Measurements from ENCODE around the gene NRP1.

Gene NRP1

DNA sequence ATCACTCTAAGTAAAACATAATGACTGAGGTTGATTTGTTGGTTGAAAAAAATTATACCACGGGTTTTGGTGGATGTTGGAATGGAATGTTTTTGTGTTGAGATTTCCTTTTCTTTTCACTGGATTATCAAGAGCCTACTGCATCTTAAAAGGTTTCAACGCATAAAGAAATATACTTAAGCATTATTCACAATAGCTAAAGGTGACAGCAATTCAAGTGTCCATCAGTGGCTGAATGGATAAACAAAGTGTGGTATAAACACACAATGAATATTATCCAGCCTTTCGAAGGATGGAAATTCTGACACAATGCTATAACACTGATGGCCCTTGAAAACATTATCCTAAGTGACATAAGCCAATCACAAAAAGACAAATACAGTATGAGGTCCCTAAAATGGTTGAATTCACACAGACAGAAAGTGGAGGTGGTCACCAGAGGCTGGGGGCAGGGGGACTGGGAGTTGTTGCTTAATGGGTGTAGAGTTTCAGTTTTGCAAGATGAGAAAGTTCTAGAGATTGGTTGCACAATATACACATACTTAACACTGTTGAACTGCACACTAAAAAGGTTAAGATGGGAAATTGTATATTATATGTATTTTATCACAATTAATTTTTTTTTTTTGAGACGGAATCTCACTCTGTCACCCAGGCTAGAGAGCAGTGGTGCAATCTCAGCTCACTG is 122.3 kb downstream of the NRP1 start:
- DNase-seq (ENCODE audit: low spot score), result no peak

DNA sequence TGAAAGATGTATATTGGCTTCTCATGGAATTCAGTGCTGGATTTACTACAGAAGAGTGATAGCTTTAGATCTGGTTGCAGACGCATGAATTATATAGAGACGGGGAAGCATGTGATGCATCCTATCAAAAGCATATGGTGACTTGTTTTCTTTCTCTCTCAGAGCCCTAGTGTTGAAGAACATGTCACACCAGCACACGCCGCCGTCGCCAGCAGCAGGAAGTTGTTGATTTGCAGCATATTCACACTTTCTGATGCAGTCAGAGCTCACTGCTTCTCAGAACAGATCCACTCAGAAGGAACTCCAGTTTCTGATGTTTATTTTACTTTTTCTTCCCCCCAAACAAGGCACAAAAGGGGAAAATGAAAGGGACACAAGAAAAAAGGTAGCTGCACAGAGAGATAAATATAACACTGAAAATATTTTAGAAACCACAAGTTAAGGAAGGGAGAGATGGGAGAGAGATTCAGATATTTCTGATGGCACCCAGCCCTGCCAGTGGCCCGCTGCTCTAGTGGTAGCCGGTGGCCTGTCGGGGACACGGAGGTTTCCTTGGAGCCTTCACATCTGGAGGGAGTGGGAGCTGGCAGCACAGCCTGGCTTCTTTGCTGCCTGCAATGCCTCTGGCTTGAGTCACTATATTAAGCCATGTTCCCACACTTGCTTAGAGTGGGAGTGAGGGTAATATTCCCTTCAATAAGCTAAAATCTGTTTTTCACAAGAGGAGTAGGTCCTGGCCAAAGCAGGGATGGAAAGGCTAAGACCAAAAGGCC is 123.2 kb downstream of the NRP1 start:
- no peak for DNase-seq (ENCODE audit: low spot score)

DNA sequence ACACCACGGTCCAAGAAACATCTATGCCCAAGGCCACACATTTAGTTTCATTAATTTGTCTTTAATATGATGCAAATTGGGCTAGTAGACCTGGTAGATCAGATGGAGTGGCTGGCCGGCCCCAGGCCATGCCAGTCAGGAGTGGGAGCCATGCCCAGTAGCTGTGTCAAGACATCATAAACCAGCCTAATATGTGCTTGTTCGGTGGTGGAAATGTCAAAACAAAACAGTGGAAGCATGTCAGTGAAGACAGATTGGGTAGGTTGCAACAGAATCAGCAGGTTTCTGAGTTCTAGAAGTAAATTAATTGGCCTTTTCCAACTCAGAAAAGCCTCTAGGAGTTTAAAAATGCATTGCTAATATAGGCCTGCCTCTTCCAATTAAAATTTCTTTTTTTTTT is 124.7 kb downstream of the NRP1 start:
- DNase-seq (ENCODE audit: low spot score), result no peak

DNA sequence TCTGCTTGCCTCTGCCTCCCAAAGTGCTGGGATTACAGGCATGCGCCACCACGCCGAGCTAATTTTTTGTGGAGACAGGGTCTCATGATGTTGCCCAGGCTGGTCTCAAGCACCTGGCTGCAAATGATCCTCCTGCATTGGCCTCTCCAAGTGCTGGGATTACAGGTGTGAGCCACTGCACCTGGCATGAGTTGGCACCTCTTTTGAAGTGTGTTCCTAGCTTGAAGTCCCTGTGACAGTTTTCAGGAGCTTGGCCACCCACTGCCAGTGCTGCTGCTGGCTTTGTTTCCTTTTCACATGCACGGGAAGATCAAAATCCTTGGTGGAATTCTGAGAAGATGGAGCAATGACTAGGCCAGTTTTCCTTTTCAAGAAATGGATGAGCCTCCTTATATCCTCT is 126.3 kb downstream of the NRP1 start:
- DNase-seq (ENCODE audit: low spot score), result no peak

DNA sequence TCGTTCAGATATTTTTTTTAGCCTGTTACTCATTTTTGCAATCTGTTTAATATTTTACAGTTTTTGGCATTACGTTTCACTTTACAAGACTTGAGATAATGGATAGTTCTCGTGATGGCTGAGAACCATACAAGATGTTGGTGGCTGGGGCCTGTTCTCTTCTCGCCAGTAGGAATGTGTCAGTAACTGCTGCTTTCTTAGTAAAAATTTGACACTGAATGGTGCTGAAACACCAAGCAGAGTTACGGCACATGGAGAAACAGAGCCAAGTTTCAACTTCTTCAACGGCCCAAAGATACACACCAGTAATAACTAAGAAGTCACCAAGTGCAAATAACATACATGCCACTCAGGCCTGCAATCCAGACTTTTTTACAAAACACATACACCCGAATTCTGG is 130.4 kb downstream of the NRP1 start:
- no peak for DNase-seq (ENCODE audit: low spot score)

DNA sequence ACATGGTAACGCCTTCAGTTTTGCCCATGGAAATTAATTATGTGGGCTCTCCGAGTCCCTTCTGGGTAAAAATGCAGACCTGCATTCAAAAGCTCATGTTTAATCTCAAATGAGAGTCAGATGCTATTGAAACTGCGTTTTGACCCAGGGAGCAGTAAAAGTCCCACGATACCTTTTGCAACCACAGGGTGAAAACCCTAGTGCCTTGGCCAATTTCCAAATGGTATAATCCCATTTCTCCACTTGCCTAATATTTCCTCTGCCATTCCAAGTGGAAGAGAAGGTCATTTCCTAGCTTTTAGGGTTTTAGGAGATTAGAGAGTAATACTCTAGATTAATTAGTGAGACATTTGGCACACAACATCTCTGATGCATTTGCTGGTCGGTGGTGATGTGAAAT is 132.5 kb downstream of the NRP1 start:
- no peak for DNase-seq (ENCODE audit: low spot score)

DNA sequence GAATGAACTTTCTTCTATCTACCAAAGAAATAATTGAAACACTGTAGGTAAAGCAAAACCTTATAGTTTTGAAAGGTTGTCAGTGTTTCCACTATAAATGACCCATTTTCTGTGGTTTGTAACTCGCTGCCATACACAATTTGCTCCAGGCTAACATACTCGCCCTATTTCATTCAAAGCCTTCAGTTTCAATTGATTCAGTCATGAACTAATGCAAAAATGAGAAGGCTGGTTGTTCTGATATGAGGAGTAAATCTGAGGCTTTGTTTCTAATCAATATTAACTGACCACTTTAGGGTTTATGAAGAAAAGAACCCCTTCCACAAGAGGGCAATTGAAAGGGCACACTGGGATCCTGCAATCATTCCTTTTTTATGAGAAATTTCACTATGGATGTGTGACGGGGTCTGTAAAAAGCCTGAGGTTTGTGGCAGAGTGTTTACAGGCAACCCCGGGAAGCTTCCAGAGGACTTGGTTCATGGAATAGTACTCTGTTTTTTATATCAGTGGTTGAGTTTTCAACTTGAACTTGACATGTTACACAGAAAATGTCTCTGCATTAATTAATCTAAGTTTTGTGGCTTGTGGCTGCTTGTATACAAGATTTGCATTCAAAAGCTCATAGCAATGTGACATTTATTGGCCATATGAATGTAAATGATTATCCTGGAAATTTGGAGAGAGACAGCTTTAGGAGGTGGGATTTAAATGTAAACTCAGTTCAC is 133.2 kb downstream of the NRP1 start:
- no peak for DNase-seq (ENCODE audit: low spot score)

DNA sequence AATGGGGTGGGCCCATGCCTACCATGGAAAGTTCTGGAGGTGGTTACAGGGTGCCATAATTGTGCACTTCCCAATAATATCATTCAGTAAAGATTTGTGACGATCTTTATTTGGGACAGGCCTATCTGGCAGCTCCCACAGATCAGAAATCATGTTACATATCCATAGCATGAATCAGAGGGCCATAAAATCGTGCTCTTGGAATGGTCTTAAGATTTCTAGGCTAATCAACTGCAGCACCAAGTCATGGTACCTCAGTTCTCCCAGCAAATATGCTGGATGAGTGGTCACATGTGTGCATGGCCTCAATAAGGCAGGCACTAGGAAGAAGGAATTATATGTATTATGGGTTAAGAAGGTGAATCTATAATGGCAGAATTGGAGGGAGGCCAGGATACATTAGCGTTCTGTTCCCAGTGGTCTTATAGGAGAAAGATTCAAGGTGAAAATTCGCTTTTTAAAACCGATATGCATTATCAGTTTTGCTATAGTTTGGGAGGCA is 134.7 kb downstream of the NRP1 start:
- DNase-seq (ENCODE audit: low spot score), result no peak

DNA sequence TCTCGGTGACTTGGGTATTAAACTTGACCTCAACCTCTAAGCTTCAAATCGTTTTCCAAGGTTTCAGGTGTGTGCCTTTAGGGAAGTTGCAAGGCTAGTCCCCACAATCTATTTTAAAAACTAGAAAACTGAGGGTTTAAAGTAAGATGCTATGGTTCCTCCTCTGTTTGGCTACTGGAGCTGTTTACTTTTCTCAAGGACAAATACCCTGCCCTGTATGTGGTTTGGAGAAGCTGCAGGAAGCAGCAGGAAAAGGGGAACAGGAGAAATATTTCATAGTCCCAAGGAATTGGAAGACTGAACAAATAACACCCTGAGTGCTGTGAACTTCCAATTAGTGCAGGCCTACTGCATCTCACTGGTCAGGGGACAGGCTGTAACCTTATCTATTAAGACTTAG is 135.9 kb downstream of the NRP1 start:
- no peak for DNase-seq (ENCODE audit: low spot score)

DNA sequence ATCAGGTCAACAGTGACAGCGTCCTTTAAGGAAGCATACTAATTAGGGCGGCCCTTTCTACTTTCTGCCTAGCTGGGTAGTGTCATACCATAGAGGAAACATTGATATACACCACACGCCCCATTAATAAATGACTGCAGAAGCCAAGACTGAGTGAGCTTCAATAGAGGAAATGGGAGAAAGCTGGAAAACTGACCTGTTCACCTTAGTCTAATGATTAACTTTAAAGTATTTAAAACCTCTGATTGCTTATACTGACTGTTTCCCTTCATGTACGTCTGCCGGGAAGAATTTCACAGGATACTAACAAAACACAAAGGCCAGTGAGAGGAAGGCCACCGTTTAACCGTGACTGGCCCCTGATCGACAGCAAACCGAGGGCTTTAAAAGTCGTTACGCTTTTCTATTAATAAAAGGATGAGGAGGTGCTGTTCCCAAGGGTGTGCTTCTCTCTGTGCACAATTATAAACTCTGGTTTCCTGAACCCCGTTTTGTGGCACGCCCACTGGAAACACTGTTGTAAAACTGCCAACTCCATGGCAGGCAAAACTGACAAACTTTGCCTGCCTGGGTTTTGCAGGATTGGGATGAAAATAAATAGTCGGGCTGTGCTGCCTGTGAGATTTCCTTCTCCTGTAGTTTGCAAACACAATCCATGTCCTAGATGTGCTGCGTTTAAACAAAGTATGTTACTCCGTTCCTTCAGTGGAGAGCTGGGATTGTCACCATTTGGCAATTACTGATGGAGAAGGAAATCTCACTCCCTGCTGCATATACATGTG is 137.6 kb downstream of the NRP1 start:
- peak; percentile 51 for DNase-seq (ENCODE audit: low spot score)

DNA sequence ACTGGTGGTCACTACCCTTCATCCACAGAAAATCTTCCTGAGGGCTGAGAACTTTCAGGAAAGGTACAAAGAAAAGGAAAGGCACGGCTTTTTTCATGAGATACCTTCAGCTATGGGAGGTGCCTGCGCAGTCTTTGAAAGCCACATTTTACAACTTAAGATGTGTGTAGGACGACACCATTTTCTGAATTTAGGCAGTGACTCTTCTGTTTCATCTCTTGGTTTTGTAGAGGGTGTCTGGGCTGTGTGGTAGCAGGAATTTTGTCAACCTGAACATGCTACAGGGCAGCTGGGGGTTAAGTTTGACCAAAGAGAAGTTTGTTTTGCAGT is 138.1 kb downstream of the NRP1 start:
- DNase-seq (ENCODE audit: low spot score), result no peak

DNA sequence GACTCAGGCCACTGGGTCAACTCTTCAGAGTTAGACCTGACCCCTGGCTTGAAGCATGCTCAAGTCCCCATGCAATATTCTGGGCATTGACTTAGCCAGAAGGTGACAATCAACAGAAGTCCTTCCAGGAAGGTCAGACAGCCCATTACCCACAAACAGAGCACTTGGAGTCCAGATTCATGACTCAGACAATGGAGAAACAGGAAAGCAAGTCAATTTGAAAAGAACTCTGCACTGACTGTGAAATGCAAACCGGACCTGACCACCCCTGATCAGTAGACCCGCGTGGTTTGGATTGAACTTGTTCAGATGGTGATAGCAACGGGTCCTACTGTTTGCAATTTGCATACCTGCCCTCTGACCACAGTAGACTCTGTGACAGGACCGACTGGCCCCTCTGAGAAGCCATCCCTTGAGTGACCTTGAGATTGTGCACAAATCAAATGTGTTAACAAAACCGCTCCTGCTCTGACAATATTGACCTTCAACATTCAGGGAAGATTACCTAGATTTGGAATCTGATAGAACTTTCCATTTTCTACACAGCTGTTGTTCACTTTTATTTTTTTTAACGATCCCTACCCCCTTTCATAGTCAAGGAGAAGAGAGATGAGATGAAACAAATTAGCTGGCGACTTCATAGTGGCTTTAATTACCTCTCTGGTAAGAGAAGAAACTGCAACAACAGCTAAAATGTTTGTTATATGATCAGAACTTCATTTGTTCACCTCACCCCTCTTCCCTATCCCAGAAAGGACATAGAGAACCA is 138.7 kb downstream of the NRP1 start:
- DNase-seq (ENCODE audit: low spot score), result peak; percentile 75

DNA sequence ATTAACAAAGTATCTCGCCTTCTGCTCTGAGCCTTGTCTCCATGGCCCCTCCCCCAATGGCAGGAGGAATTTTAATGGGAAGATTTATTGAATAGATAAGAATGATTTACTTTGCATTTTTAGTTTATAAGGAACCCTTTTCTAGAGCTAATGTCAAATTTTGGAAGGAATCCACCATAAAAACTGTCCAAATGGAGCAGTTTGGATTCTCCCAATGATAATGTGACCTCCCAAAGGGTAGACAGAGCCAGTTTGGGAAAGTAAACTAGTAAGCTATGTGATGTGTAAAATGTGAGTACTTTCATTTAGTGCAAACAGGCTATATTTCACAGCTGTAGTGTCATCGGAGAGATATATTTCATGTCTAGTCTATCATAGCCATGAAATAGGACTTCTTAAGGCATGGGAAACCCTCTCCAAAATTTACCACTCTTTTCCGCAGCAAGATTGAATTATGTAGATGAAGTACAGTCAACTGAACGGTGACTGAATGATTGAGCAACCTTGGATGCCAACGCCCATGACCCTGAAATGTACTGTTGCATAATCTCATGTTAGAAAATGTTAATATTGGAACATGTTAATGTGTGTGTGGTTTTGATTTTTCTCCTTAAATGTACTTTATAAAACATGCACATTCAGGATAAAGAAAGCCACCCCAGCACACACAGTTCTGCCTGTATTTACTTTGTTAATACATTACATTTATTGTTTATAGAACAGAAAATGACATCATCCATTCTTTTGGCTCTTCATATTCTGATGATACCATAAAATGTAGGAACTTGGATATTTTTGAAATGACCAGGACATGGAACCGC is 140.6 kb downstream of the NRP1 start:
- DNase-seq (ENCODE audit: low spot score), result no peak

DNA sequence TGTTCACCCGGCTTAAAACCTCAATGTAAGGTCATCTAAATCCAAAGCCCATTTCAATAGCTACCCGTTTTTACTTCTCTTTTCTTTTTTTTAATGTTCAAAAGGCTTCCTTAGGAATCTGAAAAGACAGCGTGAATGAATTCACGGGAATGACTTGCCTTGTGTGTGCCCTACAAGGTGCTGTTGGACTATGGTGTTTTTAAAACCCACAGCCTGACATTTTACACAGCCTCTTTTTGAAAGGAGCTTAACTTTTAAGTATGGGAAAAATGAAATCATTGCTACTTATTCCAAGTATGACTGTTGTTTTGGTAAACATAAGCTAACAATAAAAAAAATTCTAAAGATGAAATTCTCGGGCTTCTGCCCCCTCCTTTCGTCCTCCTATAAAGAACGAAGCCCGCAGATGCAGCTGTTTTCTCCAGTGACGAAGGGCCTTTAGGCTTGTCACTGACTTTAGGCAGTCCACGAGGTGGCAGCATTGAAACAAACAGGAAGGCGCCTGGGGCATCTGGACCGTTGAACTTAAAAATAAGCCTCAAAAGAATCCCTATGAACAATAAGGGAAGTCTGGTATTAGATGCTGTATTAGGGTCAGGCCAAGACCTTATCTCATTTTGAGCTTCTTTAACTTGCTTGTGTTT is 141.3 kb downstream of the NRP1 start:
- peak; percentile 77 for DNase-seq (ENCODE audit: low spot score)

DNA sequence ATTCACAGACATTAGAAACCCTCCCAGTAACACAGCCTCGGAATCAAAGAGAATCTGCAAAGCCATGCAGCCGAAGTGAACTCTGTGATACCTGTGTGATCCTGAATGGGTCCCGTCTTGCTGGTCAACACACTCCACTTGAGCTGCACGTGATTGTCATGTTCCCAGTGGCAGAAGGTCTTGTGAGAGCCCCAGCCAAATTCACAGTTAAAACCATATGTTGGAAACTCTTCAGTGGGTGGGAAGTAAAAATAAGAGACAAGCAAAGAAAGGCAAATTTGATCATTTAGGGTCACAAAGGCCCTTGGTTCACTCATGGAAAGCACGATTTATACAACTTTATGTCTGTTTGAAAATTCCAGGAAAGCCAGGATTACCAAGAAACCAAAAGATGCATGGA is 142.3 kb downstream of the NRP1 start:
- DNase-seq (ENCODE audit: low spot score), result no peak

DNA sequence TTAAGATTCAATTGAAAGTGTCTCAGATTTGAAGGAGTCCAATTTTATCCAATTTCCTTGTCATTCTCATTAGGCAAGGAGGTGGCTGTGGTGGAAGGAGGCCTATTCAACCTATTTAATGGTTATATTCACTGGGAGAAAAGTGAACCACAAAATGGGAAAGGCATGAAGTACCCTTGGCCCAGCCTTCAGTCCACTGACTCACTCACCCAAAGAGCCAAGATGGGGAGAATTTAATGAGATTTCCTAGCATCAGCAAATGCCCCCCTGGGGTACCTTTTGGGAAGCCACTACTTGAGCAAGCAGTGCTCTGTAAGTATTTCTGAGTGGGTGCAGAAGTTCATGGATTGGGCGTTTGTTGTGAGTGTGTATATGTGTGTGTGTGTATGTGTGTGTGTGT is 144.1 kb downstream of the NRP1 start:
- DNase-seq (ENCODE audit: low spot score), result no peak

DNA sequence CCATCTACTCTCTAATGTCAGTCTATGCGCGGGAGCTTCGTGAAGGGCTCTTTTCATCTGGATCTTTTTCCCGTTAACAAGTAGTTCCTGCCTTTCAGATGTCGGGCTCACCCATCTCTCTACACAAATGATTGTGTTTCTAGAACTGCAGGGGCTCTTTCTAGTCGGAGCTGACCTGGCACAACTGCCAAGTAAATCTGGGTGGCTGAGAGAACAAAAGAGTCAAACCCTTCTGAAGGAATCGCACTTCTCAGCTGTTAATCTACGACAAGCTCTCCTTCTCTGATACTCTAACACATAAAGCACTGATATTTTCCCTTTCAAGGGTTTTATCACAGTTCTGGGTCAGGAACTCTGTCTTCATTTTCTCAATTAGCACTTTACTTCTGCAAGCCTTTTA is 144.7 kb downstream of the NRP1 start:
- DNase-seq (ENCODE audit: low spot score), result no peak

DNA sequence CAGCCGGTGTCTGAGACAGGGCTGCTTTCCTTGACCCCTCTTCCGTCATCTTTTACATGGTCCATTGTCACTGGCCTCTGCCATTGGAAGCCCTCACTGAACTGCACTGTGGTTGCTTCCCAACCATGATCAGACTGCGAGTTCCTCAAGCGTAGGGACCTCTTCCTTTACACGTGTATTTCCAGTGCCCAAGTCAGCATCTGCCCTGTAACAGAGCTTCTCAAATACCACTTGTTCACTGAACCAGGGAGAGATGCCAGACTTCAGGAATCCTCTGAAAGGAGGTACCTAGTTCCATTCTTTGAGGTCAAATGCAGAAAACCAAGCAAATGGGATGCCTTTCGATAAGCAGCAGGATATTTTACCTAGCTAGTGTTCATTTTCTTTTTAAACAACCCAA is 145.1 kb downstream of the NRP1 start:
- DNase-seq (ENCODE audit: low spot score), result no peak

DNA sequence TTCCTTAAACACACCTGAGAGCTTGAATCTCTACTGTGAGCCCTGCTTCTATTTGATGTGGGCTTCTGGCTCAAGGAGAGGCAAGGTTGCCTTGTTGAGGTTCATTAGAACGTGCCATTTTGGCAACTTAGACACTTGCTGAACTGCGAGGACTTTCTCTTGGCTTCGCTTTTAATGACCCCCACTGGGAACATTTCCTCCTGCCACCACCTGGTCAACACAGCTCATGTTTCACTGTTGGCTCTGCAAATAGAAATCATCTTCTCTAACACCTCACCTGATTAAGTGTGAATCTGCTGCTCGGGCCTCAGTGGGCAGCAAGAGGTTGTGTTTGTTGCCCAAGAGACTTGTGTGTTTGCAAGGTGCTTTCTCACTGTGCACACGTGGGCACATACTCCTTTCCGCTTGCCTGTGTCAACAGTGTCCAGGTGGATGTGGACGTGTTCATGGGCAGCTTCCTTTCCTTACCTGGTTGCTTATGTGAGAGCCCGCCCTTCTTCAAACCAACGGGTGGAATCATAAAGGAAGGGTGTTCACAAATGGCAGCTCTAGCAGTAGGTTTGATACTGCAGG is 147.0 kb downstream of the NRP1 start:
- no peak for DNase-seq (ENCODE audit: low spot score)

DNA sequence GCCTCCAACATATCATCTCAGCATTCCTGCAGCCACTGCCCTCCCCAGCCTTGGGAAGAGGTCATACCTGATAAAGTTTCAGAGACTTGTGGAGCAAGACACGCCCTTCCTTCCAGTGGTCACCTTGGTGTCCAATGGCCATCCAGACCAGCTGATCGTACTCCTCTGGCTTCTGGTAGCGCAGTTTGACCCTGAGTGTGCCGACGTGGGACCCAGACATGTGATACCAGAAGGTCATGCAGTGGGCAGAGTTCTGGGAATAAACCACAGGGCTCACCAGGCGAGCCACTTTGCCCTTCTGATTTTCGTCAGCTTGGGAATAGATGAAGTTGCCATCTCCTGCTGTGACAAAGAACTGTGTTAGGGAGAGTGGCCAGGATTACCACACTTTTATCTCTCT is 148.3 kb downstream of the NRP1 start:
- no peak for DNase-seq (ENCODE audit: low spot score)

Data from kidney capillary endothelial cell (primary cell).